ENCODE measurements around the gene ANKRD36C.
"Not testable (repeated sequence)": the region's sequence is repeated elsewhere in the genome, so short reads cannot be mapped to it uniquely, and the experiment has no call there.

Gene ANKRD36C

GRCh38 chr2:95991351-95992094 lies at the start of gene ANKRD36C:
ANKRD36C (minus strand) TSS chr2:95991824; CDS start chr2:95991708, 116 bp downstream.
- not testable (repeated sequence) for DNase-seq

- DNase-seq = not testable (repeated sequence)
Measured at GRCh38 chr2:96035554-96035953, 43.9 kb upstream of the ANKRD36C start.

GRCh38 chr2:96034792-96035191 lies 43.2 kb upstream of the ANKRD36C start, which contains the start of gene GPAT2:
GPAT2 (minus strand) TSS chr2:96034916; CDS start chr2:96032359, 2,557 bp downstream.
- not testable (repeated sequence) for DNase-seq

GRCh38 chr2:96033997-96034396 lies 42.4 kb upstream of the ANKRD36C start:
- not testable (repeated sequence) for DNase-seq

GRCh38 chr2:96027725-96028325 lies 36.2 kb upstream of the ANKRD36C start:
- DNase-seq = not testable (repeated sequence)

- DNase-seq = not testable (repeated sequence)
Measured at GRCh38 chr2:96025755-96026154, 34.1 kb upstream of the ANKRD36C start.

GRCh38 chr2:96025194-96025492 lies 33.5 kb upstream of the ANKRD36C start:
- no peak for DNase-seq

- DNase-seq = no peak
Measured at GRCh38 chr2:96024336-96025193, 32.9 kb upstream of the ANKRD36C start.

GRCh38 chr2:96023701-96024100 lies 32.1 kb upstream of the ANKRD36C start:
- not testable (repeated sequence) for DNase-seq

- not testable (repeated sequence) for DNase-seq
Measured at GRCh38 chr2:96022701-96023447, 31.2 kb upstream of the ANKRD36C start.

GRCh38 chr2:96022126-96022525 lies 30.5 kb upstream of the ANKRD36C start:
- DNase-seq = not testable (repeated sequence)

- not testable (repeated sequence) for DNase-seq
Measured at GRCh38 chr2:96021142-96021541, 29.5 kb upstream of the ANKRD36C start.

GRCh38 chr2:96019909-96020590 lies 28.4 kb upstream of the ANKRD36C start:
- DNase-seq = not testable (repeated sequence)

- not testable (repeated sequence) for DNase-seq
Measured at GRCh38 chr2:96016321-96016720, 24.7 kb upstream of the ANKRD36C start.

- DNase-seq = not testable (repeated sequence)
Measured at GRCh38 chr2:96012792-96013264, 21.2 kb upstream of the ANKRD36C start.

GRCh38 chr2:96012086-96012791 lies 20.6 kb upstream of the ANKRD36C start:
- DNase-seq = not testable (repeated sequence)

GRCh38 chr2:96011129-96011455 lies 19.5 kb upstream of the ANKRD36C start:
- not testable (repeated sequence) for DNase-seq

- DNase-seq = not testable (repeated sequence)
Measured at GRCh38 chr2:96010320-96011128, 18.9 kb upstream of the ANKRD36C start.

GRCh38 chr2:96009833-96010232 lies 18.2 kb upstream of the ANKRD36C start:
- not testable (repeated sequence) for DNase-seq

- DNase-seq = not testable (repeated sequence)
Measured at GRCh38 chr2:96008051-96008450, 16.4 kb upstream of the ANKRD36C start.

Measured in OCI-M1 (cell line).